ENCODE measurements around the gene GABPA.

- TF ChIP-seq CTCF (conservative IDR thresholded peaks at IDR 0.05; ENCODE audit: low read length) (no peak), EZH2phosphoT487 (IDR thresholded peaks at IDR 0.05; ENCODE audit: borderline replicate concordance, low read depth, low read length) (no peak)
Observed at GRCh38 chr21:25710550-25710949, 24.2 kb upstream of the GABPA start.
